ENCODE data around the gene GABRB1.

Gene GABRB1

GRCh38 chr4:47122592-47123291 lies 91.4 kb downstream of the GABRB1 start:
- peak; percentile 2 to 35 for DNase-seq

DNA sequence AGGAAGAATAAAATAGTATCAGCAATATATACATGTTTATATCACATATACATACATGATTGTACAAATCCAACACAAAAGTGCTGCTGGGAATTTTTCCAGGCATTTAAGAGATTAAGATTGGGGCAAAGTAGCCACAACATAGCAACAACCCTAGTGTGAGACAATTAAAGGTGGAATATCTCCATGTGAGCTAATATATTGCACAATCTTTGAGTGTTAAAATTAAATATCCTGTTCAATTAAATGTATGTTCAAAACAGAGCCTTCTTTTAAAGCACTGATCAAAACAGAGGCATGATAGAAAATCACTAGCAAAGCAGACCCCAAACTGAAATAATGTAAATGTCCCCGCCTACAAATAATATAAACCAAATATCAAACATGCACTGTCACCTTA lies 97.6 kb downstream of the GABRB1 start:
- no peak for DNase-seq

DNA sequence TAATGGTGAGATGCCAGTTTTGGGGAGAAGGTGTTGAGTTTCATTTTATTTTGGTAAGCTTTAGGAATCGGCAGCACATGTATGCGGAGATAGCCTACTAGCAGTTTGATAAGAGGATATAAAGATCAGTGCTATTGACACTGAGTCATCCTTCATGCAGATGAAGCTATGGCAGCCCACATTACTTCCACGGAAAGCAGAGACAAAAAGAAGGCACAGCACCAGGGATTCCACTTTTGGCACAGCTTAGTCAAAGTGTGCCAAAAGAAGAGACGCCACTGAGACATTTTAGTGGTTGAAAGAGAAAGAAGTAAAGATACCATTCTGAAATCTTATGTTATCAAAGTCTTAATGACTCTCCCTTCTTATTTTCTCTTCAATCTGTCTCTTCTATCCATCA lies 103.8 kb downstream of the GABRB1 start:
- no peak for DNase-seq

DNA sequence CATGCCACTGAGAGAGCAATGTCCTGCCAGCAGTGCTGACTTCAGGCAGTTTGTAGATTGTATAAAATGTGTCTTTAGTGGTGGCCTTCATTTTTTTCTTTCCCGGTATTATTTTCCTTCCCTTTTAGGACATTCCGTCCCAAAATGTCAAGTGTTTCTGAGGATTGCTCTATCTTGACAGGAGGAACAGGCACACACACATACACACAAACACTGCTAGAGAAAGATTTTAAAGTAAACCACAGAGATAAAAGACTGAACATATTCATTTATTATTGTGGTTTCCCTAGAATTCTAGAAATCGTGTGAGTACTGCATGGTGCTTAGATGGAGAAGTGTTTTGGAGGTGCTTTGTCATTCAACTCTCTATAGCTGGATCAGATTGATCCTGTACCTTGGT lies 111.9 kb downstream of the GABRB1 start:
- no peak for DNase-seq

- DNase-seq, result no peak
Observed at GRCh38 chr4:47145630-47146029, 114.3 kb downstream of the GABRB1 start.

- no peak for DNase-seq
Observed at GRCh38 chr4:47154816-47155370, 123.5 kb downstream of the GABRB1 start.

DNA sequence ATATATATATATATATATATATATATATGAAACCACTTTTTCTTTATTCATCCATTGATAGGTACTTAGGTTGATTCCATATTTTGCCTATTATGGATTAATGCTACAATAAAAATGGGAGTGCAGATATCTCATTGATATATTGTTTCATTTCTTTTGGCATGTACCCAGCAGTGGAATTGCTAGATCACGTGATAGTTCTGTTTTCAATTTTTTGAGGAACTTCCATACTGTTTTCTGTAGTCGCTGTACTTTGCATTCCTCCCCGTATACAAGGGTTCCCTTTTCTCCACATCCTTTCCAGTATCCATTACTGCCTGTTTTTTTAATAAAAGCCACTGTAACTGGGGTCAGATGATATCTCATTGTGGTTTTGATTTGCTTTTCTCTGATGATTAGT lies 124.6 kb downstream of the GABRB1 start:
- DNase-seq, result no peak

DNA sequence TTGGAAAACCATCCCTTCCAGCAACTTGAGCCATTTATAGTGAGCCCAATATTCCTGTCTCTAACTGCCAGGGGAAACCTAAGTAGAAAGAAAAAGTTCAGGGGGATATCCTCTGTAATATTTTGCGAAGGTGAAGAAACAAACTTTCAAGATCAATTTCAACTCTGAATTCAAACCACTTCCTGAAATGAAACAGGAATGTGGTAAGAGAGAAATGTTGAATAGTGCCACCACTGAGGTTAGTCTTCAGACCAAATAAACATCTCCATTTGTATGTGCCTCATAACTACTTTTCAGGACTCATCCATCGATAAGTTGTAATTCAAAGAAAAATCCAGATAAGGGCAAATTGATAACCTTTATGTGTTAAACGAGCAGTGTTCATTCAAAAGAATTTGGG lies 128.7 kb downstream of the GABRB1 start:
- DNase-seq, result no peak

GRCh38 chr4:47167081-47168035 lies 136.0 kb downstream of the GABRB1 start:
- DNase-seq, result no peak

GRCh38 chr4:47184083-47184482 lies 152.7 kb downstream of the GABRB1 start:
- DNase-seq, result no peak

DNA sequence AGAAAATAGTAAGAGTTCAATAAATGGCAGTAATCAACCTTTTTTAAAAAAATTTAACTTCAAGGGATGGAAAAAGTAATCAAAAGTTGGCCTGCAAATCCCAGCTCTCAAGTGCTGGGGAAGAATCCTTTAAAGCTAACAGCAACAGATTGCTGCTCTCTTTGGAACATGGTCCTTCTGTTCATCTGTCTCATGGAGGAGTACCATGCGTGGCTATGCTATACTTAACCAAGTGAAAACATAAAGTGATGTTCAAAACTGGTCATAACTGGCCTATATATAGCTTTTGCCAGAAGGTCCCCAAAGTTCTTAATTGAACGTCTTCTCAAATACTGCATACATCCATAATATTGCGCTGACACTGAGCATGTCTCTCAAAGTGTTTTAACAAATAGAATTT lies 154.4 kb downstream of the GABRB1 start:
- DNase-seq, result no peak

- DNase-seq, result no peak
Observed at GRCh38 chr4:47187608-47188007, 156.2 kb downstream of the GABRB1 start.

DNA sequence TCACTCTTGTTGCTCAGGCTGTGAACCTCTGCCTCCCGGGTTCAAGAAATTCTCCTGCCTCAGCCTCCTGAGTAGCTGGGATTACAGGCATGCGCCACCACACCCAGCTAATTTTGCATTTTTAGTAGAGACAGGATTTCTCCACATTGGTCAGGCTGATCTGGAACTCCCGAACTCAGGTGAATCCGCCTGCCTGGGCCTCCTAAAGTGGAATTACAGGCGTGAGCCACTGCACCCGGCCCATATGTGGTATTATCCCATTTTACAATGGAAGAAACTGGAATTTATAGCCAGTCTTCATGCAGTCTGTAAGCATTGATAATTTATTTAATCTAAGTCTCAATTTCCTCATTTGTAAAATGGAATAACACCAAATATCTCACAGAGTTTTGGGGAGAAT lies 161.8 kb downstream of the GABRB1 start:
- no peak for DNase-seq

- DNase-seq, result no peak
Observed at GRCh38 chr4:47194036-47194737, 162.8 kb downstream of the GABRB1 start.

- no peak for DNase-seq
Observed at GRCh38 chr4:47195706-47196105, 164.3 kb downstream of the GABRB1 start.

GRCh38 chr4:47198791-47199190 lies 167.4 kb downstream of the GABRB1 start:
- no peak for DNase-seq

DNA sequence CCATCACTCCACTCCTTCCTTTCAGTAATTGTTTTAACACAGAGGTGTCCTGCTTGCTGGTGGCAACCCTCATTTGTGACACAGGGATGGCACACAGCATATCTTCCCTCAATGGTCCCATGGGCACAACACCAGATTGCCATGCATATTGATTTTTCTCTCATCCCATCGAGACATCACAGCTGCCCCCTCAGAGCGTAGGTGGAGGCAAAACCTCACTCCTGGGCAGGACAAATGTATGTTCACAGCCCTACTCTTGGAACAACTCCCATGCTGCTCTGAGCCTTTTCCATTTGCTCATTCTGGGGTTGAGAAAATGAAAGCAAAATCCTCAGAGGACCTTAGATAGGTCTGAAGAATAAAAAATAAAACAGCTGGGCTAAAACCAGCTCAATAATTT lies 172.2 kb downstream of the GABRB1 start:
- no peak for DNase-seq

DNA sequence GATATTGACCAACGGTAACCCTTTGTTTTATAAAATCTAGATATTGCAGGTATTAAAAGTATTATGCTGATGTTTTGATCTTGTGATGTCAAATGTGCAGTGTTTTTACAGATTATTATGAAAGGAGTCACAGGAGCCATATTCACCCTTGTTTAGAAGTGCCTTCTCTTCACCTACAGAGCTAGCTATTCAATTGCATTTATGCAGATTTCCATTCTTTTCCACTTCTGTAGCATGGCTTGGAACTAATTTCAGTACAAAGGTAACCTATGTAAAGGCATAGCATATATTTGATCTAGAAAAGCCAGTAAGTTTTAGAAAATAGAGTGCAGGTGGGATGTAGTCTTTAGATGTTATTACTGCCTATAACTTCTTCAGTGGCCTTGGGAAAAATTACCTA lies 176.2 kb downstream of the GABRB1 start:
- no peak for DNase-seq

- DNase-seq, result no peak
Observed at GRCh38 chr4:47209833-47210232, 178.5 kb downstream of the GABRB1 start.

DNA sequence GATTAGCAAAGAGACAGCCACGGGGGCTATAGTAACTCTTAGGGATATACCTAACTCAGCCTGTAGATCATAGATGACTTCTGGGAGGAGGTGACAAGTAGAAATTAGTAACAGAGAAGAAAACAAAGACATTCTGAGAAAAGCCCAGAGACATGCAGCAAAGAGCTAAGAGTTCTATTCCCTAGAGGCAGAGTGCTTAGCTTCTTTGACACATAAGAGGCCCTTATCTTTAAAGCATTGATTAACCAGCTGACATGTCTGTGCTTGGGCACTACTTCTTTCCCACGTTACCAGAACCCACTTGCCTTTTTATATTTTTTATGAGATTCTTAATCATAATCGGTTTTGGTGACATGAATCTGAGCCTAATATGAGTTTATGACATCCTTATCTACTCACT lies 179.5 kb downstream of the GABRB1 start:
- no peak for DNase-seq

DNA sequence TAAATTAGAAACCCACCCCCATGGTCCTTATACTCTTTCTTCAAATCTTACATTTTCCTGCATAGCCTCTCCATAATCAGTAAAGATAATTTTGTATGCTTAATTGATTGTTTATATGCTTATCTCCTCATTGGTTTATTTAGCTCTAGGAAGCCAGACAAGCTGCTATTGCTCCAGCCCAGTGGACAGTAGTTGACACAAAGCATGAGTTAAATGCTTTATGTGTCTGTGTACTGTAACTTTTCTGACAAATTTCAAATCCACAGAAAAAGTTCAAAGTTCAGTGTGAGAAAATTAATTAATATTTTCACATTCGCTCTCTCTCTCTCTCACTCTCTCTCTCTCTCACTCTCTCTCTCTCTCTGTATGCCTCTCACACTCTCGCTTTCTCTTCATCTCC lies 181.7 kb downstream of the GABRB1 start:
- DNase-seq, result no peak

DNA sequence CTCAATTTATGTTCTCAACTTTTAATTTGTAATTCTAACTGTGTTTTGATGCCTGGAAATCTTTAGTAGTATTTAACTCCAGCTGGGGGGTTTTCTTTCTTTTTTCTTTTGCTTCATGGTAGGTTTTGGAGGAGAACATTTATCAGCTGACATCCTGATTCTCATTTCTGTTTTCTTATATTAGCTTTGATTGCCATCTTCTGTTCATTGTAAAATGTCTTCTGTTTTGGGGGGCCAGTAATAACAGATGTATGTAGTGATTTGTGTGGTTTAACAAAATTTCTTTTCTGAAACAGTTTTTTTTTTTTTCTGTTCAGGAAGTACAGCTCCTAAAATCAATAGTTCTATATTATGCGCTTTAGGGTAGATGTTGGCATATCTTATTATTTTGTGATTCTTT lies 182.2 kb downstream of the GABRB1 start:
- DNase-seq, result no peak

GRCh38 chr4:47213971-47214370 lies 182.6 kb downstream of the GABRB1 start:
- DNase-seq, result no peak

Measured in activated CD4-positive, alpha-beta T cell treated with anti-CD3 and anti-CD28 coated beads for 4 hours (primary cell).